SK-N-SH treated with all-trans-retinoic acid at 6 μM for 48 hours (cell line): Measurements from ENCODE around the gene SHC3.
A peak's percentile ranks its signal among the peaks of the same experiment; 100 is the strongest.

ENCODE experiments used
- ATAC-seq: fragments of 200-7000 bp; cut with Tn5 transposase; 3 replicates; pipeline ENCODE4 v1.9.1; 2020; ENCODE audit warnings: mild to moderate bottlenecking, moderate library complexity
- ARNTL ChIP-seq: fragments of 450-650 bp; formaldehyde crosslinking; IDR thresholded peaks from 2 replicates; pipeline ENCODE4 v1.5.0; 2020; ENCODE audit warnings: low read depth, mild to moderate bottlenecking, moderate library complexity, borderline replicate concordance
- BACH2 ChIP-seq: fragments of 250-450 bp; sonication (Bioruptor Pico); IDR thresholded peaks from 2 replicates; pipeline ENCODE4 v1.9.0; 2021; ENCODE audit warnings: mild to moderate bottlenecking, borderline replicate concordance
- CREB5 ChIP-seq: fragments of 250-450 bp; sonication (Bioruptor Pico); IDR thresholded peaks from 2 replicates; pipeline ENCODE4 v1.5.1; 2020; ENCODE audit warnings: low read depth, mild to moderate bottlenecking, moderate library complexity
- CSDC2 ChIP-seq: fragments of 250-450 bp; sonication (Bioruptor Pico); IDR thresholded peaks from 2 replicates; pipeline ENCODE4 v1.5.0; 2020; ENCODE audit warnings: mild to moderate bottlenecking, moderate library complexity
- CSRNP3 ChIP-seq: fragments of 250-450 bp; sonication (Bioruptor Pico); IDR thresholded peaks from 2 replicates; pipeline ENCODE4 v1.5.1; 2021; ENCODE audit warnings: mild to moderate bottlenecking, moderate library complexity
- ESRRG ChIP-seq: fragments of 250-450 bp; sonication (Bioruptor Pico); IDR thresholded peaks from 2 replicates; pipeline ENCODE4 v1.6.1; 2021; ENCODE audit warnings: mild to moderate bottlenecking
- GLIS3 ChIP-seq: fragments of 250-450 bp; sonication (Bioruptor Pico); IDR thresholded peaks from 2 replicates; pipeline ENCODE4 v1.5.0; 2020; ENCODE audit warnings: mild to moderate bottlenecking, moderate library complexity
- ISL1 ChIP-seq: fragments of 250-450 bp; sonication (Bioruptor Pico); IDR thresholded peaks from 2 replicates; pipeline ENCODE4 v2.1.2; 2022; ENCODE audit warnings: mild to moderate bottlenecking, moderate library complexity
- OSR1 ChIP-seq: fragments of 250-450 bp; sonication (Bioruptor Pico); IDR thresholded peaks from 2 replicates; pipeline ENCODE4 v1.8.0; 2022; ENCODE audit warnings: moderate library complexity, mild to moderate bottlenecking, inconsistent platforms
- PATZ1 ChIP-seq: fragments of 250-450 bp; sonication (Bioruptor Pico); IDR thresholded peaks from 2 replicates; pipeline ENCODE4 v1.8.0; 2020; ENCODE audit warnings: mild to moderate bottlenecking, moderate library complexity, borderline replicate concordance
- POU6F1 ChIP-seq: fragments of 250-450 bp; sonication (Bioruptor Pico); IDR thresholded peaks from 2 replicates; pipeline ENCODE4 v1.8.0; 2021; ENCODE audit warnings: low read depth, mild to moderate bottlenecking, moderate library complexity, borderline replicate concordance
- PPARA ChIP-seq: fragments of 250-450 bp; sonication (Bioruptor Pico); IDR thresholded peaks from 2 replicates; pipeline ENCODE4 v1.5.0; 2020; ENCODE audit warnings: mild to moderate bottlenecking, borderline replicate concordance
- RARB ChIP-seq: fragments of 250-450 bp; sonication (Bioruptor Pico); IDR thresholded peaks from 2 replicates; pipeline ENCODE4 v1.8.0; 2021; ENCODE audit warnings: mild to moderate bottlenecking, moderate library complexity
- TCF4 ChIP-seq: fragments of 250-450 bp; sonication (Bioruptor Pico); IDR thresholded peaks from 2 replicates; pipeline ENCODE4 v1.8.0; 2021; ENCODE audit warnings: mild to moderate bottlenecking, moderate library complexity, borderline replicate concordance
- TOX ChIP-seq: fragments of 250-450 bp; sonication (Bioruptor Pico); IDR thresholded peaks from 2 replicates; pipeline ENCODE4 v1.8.0; 2021; ENCODE audit warnings: mild to moderate bottlenecking, moderate library complexity, borderline replicate concordance
- TSHZ2 ChIP-seq: fragments of 250-450 bp; sonication (Bioruptor Pico); IDR thresholded peaks from 2 replicates; pipeline ENCODE4 v1.5.0; 2020; ENCODE audit warnings: mild to moderate bottlenecking, moderate library complexity
- ZC3H10 ChIP-seq: fragments of 250-450 bp; sonication (Bioruptor Pico); IDR thresholded peaks from 2 replicates; pipeline ENCODE4 v1.5.1; 2021; ENCODE audit warnings: mild to moderate bottlenecking, moderate library complexity
- ZFP3 ChIP-seq: fragments of 250-450 bp; sonication (Bioruptor Pico); IDR thresholded peaks from 2 replicates; pipeline ENCODE4 v1.5.0; 2020; ENCODE audit warnings: mild to moderate bottlenecking, moderate library complexity
- ZFP30 ChIP-seq: fragments of 450-650 bp; formaldehyde crosslinking; IDR thresholded peaks from 2 replicates; pipeline ENCODE4 v1.5.0; 2022; ENCODE audit warnings: mild to moderate bottlenecking, moderate library complexity
- ZNF565 ChIP-seq: fragments of 450-650 bp; formaldehyde crosslinking; conservative IDR thresholded peaks from 2 replicates; pipeline ENCODE4 v1.5.0; 2020; ENCODE audit warnings: low read depth, mild to moderate bottlenecking, moderate library complexity
- ZNF70 ChIP-seq: fragments of 450-650 bp; formaldehyde crosslinking; IDR thresholded peaks from 2 replicates; pipeline ENCODE4 v1.5.0; 2020; ENCODE audit warnings: mild to moderate bottlenecking, moderate library complexity
- ZNF8 ChIP-seq: fragments of 450-650 bp; formaldehyde crosslinking; IDR thresholded peaks from 2 replicates; pipeline ENCODE4 v1.5.0; 2020; ENCODE audit warnings: mild to moderate bottlenecking, moderate library complexity

The SHC3 gene

GRCh38 chr9:88997646-88998045, 181.0 kb downstream of the SHC3 start:
- TF ChIP-seq ZNF565 (CRISPR knock-in tag): no peak
- TF ChIP-seq TCF4 (CRISPR knock-in tag): no peak
- no peak for TF ChIP-seq ARNTL (CRISPR knock-in tag)
- TF ChIP-seq CSDC2 (CRISPR knock-in tag): no peak
- TF ChIP-seq ESRRG (CRISPR knock-in tag): no peak
- no peak for TF ChIP-seq PPARA (CRISPR knock-in tag)
- TF ChIP-seq POU6F1 (CRISPR knock-in tag): no peak
- TF ChIP-seq RARB: no peak
- TF ChIP-seq GLIS3 (CRISPR knock-in tag): no peak
- no peak for TF ChIP-seq CREB5
- TF ChIP-seq ZC3H10 (CRISPR knock-in tag): no peak
- TF ChIP-seq CSRNP3 (CRISPR knock-in tag): no peak
- TF ChIP-seq OSR1 (CRISPR knock-in tag): no peak
- TF ChIP-seq ZNF70 (CRISPR knock-in tag): no peak
- no peak for TF ChIP-seq BACH2
- ATAC-seq: no peak

- no peak for ATAC-seq
- TF ChIP-seq ISL1 (CRISPR knock-in tag) (peak; percentile 84), ZNF565 (CRISPR knock-in tag) (no peak)
Observed at GRCh38 chr9:88996921-88997235, 181.7 kb downstream of the SHC3 start.

- TF ChIP-seq TOX: no peak
- no peak for TF ChIP-seq PPARA (CRISPR knock-in tag)
- no peak for TF ChIP-seq ZFP3 (CRISPR knock-in tag)
- TF ChIP-seq ZNF70 (CRISPR knock-in tag): no peak
- no peak for TF ChIP-seq TCF4 (CRISPR knock-in tag)
- TF ChIP-seq ZNF565 (CRISPR knock-in tag): no peak
- TF ChIP-seq ARNTL (CRISPR knock-in tag): no peak
- TF ChIP-seq OSR1 (CRISPR knock-in tag): no peak
- TF ChIP-seq ZFP30 (CRISPR knock-in tag): no peak
- no peak for TF ChIP-seq CSRNP3 (CRISPR knock-in tag)
- TF ChIP-seq RARB: no peak
- no peak for TF ChIP-seq ESRRG (CRISPR knock-in tag)
- no peak for TF ChIP-seq BACH2
- no peak for TF ChIP-seq ZC3H10 (CRISPR knock-in tag)
- no peak for TF ChIP-seq ISL1 (CRISPR knock-in tag)
- TF ChIP-seq, all 23 proteins: peak for 0
- no peak for ATAC-seq
Observed at GRCh38 chr9:88996046-88996920, 182.3 kb downstream of the SHC3 start.

GRCh38 chr9:88995627-88996026, 183.0 kb downstream of the SHC3 start:
- no peak for ATAC-seq
- TF ChIP-seq ZNF8 (CRISPR knock-in tag) (no peak), PPARA (CRISPR knock-in tag) (no peak), CREB5 (no peak), RARB (no peak), PATZ1 (CRISPR knock-in tag) (no peak), ZC3H10 (CRISPR knock-in tag) (no peak), TSHZ2 (CRISPR knock-in tag) (no peak), ZFP30 (CRISPR knock-in tag) (no peak), ZNF70 (CRISPR knock-in tag) (no peak), ZNF565 (CRISPR knock-in tag) (no peak)
